SH-SY5Y (cell line): ENCODE data around the gene MMD2.

Experiments used
- GATA2 ChIP-seq: IDR thresholded peaks from 2 replicates; pipeline ENCODE4 v1.6.1; 2011; ENCODE audit warnings: mild to moderate bottlenecking, low read depth, low read length
- GATA3 ChIP-seq: IDR thresholded peaks from 2 replicates; pipeline ENCODE4 v1.6.1; 2011; ENCODE audit warnings: low read depth, mild to moderate bottlenecking, low read length, moderate library complexity

Gene MMD2

DNA sequence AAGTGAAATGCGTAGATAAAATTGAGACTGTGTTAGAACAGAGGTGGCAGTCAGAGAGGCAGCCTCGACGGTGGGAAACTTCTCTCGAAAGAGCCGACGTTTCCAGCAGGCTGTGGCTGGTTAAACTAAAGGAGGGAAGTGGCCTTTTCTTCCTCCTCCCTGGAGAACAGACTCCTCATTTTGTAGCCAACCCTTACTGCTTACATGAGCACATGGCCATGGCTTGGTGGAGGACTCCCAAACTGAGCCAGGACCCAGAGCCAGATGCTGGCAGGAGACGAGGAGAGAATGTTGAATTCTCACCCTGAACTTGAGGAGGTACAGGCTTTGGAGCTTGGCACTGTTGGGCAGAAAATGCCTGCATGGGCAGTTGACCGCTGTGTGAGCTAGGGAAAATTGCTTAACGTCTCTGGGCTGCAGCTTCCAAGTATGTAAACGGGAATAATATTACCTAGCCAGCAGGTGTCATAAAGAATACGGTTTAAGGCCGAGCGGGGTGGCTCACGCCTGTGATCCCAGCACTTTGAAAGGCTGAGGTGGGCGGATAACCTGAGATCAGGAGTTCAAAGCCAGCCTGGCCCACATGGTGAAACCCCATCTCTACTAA, 24.5 kb downstream of the MMD2 start:
- no peak for TF ChIP-seq GATA2
- no peak for TF ChIP-seq GATA3

DNA sequence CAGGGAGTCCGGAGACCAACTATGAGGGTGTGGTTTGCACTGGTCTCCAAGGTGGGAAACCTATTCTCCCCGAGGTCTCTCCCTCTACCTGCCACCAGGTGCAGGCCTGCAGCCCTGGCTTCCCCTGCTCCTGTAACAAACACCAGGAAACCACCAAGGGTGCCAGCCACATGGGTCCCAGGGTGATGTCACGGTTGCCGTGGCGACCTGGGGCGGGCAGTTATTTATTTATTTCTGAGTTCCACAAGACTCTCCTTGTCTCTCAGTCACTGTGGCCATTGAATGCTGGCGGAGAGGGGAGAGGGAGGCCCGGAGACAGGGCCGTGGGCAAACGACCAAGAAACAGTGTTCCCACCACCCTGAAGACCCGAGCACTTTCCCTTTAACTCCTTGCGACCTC, 27.0 kb downstream of the MMD2 start:
- no peak for TF ChIP-seq GATA2
- TF ChIP-seq GATA3, result no peak

DNA sequence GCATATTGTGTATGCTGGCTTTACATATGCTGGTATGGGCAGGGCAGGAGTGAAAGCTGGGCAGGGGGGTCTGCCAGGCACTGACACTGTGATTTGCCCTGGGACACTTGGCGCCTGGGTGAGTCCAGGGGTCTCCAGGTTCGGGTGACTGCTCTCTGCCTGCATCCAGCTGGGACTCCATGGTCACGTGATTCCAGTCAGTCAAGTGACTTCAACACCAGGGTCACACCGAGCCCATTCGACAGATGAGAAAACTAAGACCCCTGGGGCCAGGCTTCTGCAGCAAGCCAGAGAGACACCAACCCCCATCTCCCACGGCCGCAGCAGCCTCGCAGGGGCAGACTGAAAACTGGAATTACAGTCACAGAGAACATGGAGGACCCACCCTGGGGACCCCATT, 30.0 kb downstream of the MMD2 start:
- no peak for TF ChIP-seq GATA2
- no peak for TF ChIP-seq GATA3

DNA sequence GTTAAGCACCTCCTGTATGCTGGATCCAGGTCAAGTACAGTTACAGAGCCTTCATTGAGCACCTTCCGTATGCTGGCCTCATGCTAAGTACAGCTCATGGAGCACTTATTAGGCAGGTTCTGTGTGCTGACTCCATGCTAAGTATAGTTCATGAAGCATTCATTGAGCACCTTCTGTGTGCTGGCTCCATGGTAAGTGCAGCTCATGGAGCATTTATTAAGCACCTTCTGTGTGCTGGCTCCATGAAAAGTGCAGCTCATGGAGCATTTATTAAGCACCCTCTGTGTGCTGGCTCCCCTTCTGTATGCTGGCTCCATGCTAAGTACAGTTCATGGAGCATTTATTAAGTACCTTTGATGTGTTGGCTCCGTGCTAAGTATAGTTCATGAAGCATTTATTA, 30.5 kb downstream of the MMD2 start:
- TF ChIP-seq GATA3 (no peak), GATA2 (no peak)

DNA sequence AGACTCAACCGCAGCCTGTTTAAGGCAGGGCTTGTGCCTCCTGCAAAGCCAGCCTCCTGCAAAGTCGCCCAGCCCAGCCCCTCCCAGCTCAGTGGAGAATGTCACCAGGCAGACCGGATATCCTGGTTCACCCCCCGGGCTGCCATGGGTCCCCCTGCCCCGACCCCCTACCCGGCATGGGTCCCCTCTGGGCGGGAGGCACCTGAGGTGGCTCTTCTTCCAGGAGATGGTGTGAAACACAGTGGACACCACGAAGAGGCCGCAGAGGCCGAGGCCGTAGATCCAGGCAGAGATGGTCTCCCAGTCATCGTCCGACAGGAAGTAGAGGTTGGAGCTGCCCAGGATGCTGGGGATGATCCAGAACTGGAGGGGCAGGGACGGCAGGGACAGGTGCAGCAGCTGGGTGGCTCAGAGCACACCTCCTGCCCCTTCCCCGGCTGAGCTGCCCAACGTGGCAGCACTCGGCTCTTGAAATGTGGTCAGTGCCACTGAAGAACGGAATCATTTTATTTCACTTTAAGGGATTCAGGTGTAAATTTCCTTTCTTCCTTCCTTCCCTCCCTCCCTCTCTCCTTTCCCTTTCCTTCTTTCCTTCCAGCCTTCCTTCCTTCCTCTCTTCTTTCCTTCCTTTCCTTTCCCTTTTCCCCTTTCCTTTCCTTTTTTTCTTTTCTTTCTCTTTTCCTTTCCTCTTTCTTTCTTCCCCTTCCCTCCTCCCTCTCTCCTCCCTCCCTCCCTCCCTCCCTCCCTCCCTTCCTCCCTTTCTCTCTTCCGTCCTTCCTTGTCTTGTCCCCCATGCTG, 38.8 kb downstream of the MMD2 start:
- TF ChIP-seq GATA2 (no peak), GATA3 (no peak)

DNA sequence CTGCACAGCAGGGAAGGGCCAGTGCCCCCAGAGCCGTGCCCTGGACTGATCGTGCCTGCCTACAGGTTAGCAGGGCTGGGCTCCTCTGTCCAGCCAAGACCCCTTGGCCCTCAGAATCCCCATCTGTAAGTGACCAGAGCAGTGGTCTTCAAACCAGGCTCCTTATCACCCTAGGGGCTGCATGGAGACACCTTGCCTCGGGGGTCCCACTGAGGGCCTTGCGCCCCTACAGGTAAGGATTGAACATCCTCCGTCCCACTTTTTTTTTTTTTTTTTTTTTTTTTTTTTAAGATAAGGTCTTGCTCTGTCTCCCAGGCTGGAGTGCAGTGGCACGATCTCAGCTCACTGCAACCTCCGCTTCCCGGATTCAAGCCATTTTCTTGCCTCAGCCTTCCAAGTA, 42.9 kb downstream of the MMD2 start:
- TF ChIP-seq GATA3, result no peak
- no peak for TF ChIP-seq GATA2

DNA sequence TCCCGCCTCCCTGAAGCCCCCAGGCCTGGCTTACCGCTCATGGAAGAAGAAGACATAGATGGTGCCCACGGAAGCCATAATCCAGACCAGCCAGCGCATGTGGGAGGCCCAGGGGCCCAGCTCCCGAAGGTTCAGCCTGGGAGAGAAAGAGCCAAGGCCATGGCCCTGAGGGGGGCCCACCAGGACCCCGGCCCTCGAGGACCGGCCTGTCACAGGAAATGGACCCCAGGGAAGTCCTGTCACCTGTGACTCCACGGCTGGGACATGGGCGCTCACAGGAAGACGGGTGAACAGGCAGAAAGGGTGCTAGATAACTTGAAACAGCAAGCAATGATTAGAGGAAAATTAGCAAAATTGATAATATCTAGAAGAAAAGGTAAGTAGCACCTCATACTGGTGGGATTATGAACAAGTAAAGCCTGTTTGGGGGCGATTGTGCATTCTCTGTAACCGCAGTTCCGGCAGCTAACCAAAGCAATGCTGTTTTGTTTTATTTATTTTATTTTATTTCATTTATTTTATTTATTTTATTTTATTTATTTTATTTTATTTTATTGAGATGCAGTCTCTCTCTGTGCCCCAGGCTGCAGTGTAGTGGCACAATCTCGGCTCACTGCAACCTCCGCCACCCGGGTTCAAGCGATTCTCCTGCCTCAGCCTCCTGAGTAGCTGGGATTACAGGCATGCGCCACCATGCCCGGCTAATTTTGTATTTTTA, 47.7 kb downstream of the MMD2 start:
- no peak for TF ChIP-seq GATA3

DNA sequence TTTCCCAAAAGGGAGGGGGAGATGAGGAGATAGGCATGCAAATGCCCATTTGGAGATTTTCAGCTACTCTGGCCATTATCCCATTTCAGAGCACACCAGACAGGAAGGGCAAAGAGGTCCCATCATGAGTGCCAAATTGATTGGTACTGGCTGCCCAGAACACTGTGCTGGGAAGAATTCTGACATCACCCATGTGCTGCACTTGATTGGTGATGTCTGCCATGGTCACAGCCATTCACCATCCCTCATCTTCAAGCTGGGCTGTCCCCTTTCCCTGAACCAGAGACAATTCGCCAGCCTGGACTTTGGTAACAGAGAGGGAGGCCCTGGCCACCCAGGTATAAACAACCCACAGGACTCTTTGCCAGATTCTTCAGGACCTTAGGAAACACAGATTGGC, 52.3 kb downstream of the MMD2 start:
- TF ChIP-seq GATA2, result no peak
- no peak for TF ChIP-seq GATA3

DNA sequence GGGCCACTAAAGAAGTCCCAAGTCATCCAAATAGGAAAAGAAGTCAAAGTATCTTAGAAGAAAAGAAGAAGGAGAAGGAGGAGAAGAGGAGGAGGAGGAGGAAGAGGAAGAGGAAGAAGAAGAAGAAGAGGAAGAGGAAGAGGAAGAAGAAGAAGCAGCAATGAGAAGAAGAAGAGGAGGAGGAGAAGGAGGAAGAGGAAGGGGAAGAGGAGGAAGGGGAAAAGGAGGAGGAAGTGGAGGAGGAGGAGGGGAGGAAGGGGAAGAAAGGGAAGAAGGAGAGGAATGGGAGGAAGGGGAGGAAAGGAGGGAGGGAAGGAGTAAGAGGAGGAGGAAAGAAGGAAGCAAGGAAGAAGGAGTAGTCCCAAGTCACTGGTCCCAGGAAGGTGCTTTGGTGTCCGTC, 53.8 kb downstream of the MMD2 start:
- TF ChIP-seq GATA2 (no peak), GATA3 (no peak)

DNA sequence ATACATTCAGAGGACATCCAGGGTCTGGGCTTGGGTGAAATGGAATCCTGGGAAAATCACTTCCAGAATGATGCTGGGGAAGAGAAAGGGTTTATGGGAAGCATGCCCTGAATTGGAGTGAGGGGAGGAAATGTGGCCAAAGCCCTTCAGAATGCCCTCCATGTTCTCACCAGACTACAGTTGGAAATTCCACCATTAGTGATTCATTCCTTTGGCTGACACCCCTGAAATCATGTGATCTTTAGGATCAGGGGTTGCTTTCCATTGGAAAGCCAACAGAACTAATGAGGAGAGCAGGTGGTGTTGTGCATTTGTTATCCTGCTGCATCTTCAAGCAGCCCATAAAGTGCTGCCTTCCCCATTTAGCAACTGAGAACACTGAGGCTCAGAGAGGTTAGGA, 54.6 kb downstream of the MMD2 start:
- no peak for TF ChIP-seq GATA3
- no peak for TF ChIP-seq GATA2

DNA sequence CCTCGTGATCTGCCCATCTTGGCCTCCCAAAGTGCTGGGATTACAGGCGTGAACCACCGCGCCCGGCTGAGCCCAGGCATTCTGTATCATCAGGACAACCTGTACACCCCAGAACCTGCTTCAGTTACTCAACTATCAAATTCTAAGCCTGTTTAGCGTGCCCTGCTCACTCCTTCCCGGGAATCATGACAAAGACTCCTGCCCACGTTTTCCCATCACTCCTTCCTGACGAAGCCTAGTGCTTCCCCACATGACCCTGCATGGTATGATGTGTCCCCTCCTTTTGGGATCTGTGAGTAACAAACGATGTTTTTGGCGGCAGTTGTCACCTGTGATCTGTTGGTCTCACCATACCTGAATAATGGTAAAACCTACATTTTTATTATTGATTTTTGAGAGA, 63.2 kb downstream of the MMD2 start:
- TF ChIP-seq GATA3, result no peak
- TF ChIP-seq GATA2, result no peak

DNA sequence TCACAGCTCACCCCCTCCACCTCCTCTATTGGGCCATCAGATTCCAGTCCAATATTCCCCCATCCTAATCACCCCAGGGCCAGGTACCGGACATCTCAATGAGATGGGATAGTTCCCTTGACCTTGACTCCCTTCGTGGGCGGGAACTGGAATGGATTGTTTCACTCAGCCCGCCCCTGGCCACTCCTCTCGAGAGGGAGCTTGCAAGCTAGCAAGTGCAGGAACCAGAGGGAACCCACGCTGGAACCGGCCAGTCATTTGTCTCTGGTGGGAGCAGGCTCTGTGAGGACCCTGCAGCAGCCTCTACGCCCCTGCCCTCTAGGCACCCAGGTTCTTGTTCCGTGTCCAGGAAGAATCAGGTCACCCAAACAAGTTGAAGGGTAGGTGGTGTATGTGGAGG, 64.5 kb downstream of the MMD2 start:
- TF ChIP-seq GATA2, result no peak
- TF ChIP-seq GATA3, result no peak

DNA sequence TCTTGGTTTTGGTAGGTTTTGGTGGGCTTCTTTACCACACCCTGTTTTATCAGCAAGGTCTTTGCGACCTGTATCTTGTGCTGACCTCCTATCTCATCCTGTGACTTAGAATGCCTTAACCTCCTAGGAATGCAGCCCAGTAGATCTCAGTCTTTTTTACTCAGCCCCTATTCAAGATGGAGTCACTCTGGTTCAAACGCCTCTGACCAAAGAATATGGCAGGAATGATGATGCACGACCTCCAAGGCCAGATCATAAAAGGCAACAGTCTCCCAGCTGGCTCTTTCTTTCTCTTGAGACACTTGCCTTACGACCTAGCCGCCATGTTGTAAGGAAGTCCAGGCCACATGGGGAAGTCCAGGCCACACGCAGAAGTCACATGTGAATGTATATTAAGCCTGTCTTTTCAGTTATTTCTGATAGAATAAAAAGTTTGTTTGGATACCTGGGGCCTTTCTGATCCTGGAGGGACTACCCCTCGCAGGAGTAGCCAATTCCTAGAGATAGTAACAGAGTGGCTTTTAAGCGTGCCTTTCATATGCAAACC, 65.0 kb downstream of the MMD2 start:
- no peak for TF ChIP-seq GATA3
- no peak for TF ChIP-seq GATA2

DNA sequence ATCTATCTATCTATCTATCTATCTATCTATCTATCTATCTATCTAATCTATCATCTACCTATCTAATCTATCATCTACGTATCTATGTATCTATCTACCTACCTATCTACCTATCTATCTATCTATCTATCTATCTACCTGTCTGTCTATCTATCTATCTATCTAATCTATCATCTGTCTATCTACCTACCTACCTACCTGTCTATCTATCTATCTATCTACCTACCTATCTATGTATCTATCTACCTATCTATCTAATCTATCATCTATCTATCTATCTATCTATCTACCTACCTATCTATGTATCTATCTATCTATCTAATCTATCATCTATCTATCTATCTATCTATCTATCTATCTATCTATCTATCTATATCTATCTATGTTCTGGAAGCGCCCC, 67.5 kb downstream of the MMD2 start:
- TF ChIP-seq GATA3, result peak; percentile 23; the same call in 1 of the 2 replicates

DNA sequence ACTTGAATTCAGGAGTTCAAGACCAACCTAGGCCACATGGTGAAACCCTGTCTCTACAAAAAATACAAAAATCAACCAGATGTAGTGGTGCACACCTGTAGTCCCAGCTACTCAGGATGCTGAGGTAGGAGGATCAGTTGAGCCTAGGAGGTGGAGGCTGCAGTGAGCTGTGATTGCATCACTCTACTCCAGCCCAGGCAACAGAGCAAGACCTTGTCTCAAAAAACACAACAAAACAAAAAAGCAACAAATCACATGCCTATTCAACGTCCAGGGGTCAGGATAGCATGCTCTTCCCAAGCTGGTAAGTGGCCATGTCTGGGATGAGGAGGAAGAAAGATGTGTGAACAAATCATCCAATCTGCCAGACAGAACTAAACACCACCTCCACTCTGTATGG, 69.3 kb downstream of the MMD2 start:
- no peak for TF ChIP-seq GATA2
- TF ChIP-seq GATA3, result no peak
